GM12872 (cell line): ENCODE measurements around the gene COMMD1.

Experiments used
- CTCF ChIP-seq: IDR thresholded peaks from 3 replicates; pipeline ENCODE4 v1.5.1; 2011; ENCODE audit warnings: low read depth, mild to moderate bottlenecking, low read length, moderate library complexity; ENCODE audit not compliant: insufficient read depth

The COMMD1 gene

GRCh38 chr2:61910603-61911002 is 5.1 kb downstream of the COMMD1 start:
- peak; percentile 9; the same call in 1 of the 3 replicates for TF ChIP-seq CTCF

GRCh38 chr2:61911510-61911909 is 6.0 kb downstream of the COMMD1 start:
- peak; percentile 34; the same call in 1 of the 3 replicates for TF ChIP-seq CTCF

- TF ChIP-seq CTCF, result no peak
Measured at GRCh38 chr2:61920548-61920947, 15.1 kb downstream of the COMMD1 start.

- TF ChIP-seq CTCF, result no peak
Measured at GRCh38 chr2:61922714-61923113, 17.2 kb downstream of the COMMD1 start.

GRCh38 chr2:61924895-61925663 is 19.6 kb downstream of the COMMD1 start:
- TF ChIP-seq CTCF, result no peak

- no peak for TF ChIP-seq CTCF
Measured at GRCh38 chr2:61926531-61927477, 21.3 kb downstream of the COMMD1 start.

- TF ChIP-seq CTCF, result no peak
Measured at GRCh38 chr2:61928826-61929461, 23.5 kb downstream of the COMMD1 start.
